DMS153 (cell line): Measurements from ENCODE around the gene RFX8.
"Not testable (repeated sequence)": the region's sequence is repeated elsewhere in the genome, so short reads cannot be mapped to it uniquely, and the experiment has no call there.

Experiments used
- DNase-seq: peaks from one replicate; lab custom pipeline; 2025; lab: John Stamatoyannopoulos, UW

RFX8 gene

DNA sequence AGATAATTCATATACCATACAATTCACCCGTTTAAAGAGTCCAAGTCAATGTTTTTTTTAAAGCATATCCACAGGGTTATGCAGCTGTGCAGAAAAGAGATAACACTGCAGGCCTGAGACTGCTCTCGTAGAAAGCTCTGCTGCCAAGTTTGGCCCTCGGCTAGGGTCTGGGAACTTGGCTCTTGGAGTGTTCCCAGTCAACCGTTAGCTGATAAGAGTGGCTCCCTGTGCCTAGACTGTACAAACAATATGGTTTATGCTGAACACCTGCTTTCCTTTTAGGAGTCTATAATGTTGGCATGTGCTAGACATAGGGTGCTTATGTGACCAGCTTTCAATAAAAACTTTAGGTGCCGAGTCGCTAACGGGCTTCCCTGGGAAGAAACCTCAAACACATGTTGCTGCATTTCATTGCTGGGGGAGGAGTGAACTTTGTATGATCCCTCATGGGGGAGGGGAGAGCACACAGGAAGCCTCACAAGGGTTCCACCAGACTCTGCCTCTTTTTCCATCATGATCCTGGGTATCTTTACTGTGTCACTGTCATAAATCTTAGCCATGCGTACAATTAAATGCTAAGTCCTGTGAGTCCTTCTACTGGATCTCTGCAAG is 34.7 kb downstream of the RFX8 start:
- no peak for DNase-seq

DNA sequence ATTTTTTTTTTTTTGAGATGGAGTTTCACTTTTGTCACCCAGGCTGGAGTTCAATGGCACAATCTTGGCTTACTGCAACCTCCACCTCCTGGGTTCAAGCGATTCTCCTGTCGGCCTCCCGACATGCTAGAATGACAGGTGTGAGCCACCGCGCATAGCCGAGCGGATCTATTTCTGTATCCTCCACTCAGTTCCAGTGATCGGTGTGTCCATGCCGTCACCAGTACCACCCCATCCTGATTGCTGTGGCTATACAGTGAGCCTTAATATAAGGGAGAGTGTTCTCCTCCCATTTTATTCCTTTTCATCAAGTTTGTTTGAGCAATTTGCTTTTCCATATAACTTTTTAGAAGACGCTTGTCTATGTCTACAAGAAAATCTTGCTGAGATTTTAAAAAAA is 35.2 kb downstream of the RFX8 start:
- no peak for DNase-seq

DNA sequence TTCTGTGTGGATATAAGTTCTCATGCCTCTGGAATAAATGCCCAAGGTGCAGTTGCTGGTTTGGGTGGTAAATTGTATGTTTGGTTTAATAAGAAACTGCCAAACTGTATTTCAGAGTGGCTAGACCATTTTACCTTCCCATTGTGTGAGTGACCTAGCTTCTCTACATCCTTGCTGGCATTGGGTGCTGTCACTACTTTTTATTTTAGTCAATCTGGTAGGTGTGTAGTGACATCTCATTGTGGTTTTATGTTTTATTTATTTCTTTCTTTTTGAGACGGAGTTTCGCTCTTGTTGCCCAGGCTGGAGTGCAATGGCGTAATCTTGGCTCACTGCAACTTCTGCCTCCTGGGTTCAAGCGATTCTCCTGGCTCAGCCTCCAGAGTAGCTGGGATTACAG is 36.4 kb downstream of the RFX8 start:
- DNase-seq: not testable (repeated sequence)

DNA sequence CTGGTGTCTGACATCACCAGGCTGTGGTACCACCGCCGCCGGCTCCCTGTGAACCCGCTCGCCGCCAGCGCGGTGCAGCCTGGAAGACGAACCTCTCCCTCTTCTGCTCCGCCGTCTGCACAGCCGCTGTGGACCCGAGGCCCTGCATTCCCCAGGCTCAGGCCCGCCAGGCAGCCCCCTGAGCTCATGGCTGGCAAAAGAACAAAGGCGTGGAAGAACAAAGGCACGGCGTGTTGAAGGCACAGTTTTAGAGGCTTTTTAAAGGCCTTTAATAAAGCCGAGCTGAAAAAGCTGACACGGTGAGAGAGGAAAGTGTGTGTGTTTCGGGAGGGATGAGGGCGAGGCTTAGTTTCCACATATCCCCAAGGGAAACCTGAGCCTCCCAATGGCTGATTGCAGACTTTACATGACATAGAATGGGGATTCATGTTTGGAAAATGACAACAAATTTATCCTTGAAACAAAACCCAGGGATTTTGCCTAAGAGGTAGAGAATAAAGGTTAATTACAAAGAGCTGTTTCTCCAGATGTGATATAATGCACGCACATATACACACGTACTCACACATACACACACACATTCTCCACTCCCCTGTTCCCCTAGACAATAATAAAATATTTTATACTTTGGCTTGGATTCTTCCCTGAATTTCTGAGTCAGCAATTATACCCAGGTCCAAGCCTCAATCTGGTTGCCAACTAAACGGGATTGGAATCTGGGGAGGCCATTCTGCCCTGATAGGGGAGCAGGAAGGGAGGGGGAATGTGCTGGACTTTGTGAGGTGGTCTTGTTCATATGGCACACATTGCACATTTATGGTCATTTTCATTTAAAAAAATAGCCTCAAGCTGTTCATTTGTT is 39.7 kb downstream of the RFX8 start:
- no peak for DNase-seq

DNA sequence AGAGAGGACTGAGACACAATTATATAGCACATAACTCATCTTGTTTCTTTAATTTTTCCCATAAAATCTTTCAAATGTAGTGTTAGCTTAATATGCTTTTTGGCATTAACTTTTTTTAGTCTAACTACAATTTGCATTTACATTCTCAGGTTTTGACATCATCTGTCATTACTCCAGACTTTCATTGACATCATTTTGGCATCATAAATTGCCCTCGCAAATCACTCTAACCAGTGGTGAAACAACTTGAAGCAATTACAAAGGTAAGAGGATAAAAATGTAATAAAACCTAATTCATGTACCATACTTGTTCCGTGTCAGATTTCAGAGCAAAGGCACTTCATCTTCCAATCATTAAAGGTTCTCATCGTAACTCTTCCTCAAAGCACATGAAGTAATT is 41.4 kb downstream of the RFX8 start:
- DNase-seq: no peak

DNA sequence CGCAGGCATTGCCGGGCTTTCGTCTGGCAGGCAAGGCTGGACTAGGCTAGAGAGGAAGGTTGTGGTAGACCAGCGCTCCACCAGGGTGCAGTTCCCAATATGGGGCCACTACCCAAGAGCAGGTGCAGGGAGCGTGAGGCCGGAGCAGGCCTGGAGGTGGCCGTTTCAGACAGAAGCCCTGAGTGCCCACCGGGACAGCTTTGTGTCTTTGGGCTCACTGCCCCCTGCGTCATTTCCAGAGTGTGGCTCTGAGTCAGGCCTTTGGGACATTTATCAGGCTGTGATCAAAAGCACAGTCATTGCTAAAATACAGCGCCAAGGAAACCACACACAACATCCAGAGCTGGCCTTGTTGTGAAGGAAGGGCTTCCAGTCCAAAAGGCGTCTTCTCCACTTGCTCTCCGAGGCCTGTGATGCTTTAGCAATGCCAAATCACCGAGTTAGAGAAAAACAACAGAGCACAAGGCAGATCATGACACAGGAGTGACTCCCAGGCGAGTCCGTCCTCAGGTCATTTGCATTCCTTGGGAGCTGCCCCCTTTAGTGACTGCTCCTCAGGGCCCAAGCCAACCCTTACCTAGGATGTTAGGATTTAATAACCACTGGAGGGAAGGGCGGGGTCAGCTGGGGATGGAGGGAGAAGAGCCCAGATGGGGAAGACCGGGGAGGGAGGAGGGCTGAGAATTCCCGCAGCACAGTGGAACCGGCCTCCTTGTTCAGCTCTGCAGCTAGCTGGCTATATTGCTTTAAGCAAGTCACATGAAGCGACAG is 42.3 kb downstream of the RFX8 start:
- no peak for DNase-seq

DNA sequence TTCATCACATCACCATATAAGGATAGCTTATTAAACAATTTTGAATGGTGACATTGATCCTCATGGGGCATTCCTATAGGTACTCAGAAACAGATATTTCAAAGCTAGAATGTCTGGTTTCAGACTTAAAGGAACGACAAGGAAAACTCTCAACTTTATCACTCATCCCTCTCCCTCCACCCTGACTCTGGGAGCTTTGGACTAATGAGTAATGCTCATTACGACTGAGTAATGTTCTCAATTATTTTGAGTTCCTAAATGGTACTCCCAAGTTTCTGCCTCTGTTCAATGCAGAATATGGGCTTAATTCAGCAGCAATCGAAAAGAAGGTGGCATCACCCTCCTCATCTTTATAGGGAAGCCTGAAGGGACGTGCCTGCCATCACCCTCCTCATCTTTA is 43.4 kb downstream of the RFX8 start:
- DNase-seq: no peak

DNA sequence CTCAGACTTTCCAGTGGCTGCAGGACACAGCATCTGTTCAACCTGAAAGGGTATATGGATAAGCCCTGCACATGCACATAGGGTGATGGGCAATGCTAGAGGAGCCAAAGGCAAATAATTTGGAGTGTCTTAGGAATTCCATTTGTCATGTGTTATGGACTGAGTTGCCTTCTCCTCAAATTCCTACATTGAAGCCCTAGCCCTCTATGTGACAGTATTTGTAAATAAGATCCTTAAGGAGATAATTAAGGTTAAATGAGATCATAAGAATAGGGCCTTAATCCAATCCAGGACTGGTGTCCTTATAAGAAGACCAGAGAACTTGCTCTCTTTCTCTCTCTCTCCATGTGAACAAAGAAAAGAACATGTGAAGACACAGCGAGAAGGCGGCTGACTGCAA is 44.8 kb downstream of the RFX8 start:
- DNase-seq: no peak

DNA sequence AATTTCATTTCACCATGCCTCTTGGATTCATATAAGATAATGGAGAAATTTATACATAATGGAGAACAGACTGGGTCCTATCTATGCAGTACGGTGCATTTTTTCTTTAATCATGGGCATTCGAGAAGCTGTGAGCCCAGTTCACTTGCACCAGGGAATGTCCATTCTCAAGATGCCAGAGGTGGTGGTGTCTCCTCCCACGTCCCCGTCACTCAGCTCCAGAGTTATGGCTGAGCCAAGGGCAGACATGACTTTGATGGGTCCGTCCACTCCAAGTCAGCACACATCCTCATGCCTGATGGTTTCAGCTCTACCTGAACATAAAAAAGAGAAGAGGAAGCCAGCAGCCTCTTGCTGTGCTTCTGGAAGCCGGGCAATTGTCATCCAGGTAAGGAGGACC is 45.5 kb downstream of the RFX8 start:
- DNase-seq: no peak

DNA sequence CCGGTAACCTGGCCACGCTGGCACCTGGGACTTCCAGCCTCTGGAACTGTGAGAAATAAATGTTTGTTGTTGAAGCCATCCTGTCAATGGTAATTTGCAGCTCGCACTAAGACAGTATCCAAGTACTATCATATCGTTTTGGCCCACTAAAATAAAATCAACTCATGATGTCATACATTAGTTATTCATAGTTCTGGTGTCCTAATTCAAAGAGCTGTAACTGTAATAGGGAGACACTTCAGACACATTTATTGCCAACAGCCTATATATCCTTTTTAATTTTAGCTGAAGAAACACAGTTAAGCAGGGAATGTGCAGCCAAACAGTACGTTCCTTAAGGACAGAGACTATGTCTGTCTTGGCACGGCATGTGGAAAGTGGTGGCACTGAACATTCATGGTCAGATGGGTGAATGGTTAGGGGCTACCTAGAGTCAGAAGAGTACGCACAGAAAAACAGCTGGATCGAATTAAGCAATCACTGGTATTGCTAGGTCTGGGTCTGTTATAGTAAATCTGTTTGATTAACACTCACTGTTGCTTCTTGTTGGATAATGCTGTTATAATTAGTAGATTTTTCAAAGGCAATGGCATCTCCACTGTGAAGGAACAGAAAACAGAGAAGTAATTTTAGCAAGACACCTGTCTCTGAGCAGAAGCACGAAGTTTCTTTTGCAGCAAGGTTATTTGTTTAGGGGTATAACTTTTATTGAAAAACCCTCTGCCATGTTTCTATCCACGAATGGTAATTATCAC is 46.3 kb downstream of the RFX8 start:
- DNase-seq: no peak

DNA sequence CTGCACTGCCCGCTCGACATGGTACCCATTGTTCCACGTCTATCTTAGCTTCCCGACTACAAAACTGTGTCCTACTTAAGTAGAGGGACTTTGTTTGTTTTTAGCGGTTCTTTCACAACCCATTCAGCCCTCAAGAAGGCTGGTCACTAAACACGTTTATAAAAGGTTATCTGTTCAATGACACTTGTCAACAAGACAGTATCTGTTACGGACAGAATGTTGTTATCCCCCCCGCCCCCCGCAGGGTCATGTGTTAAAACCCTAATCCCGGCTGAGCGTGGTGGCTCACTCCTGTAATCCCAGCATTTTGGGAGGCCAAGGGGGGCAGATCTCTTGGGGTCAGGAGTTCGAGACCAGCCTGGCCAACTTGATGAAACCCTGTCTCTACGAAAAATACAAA is 47.2 kb downstream of the RFX8 start:
- no peak for DNase-seq

DNA sequence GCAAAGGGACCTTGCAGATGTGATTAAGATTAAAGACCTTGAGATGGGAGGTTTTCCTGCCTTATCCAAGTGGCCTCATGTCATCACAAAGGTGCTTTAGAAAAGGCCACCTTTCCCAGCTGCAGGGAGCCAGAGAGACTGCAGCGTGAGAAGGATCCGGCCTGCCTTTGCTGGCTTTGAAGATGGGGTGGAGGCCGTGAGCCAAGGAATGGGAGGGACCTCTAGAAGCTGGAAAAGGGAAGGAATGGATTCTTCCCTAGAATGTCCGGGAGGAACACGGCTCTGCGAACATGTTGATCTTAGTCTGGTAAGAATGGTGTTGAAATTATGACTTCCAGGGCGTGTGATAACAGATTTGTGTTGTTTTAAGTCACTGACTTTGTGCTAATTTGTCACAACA is 47.7 kb downstream of the RFX8 start:
- DNase-seq: no peak

DNA sequence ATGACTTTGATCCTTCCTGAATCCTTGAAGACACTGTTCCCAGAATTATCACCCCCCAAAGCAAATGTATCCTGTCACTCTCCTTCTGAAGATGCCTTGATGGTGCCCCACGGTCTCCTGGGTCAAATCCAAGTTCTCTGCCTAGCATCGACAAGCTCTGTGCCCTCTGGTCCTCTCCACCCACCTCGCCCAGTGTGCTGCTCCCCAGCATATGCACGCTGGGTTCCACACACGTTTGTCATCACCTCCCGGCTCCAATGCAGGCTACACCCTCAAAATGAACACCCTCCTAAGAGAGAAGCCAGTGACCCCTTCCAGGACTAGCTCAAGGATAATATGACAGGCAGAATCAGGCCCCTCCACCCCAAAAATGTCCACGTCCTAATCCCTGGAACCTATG is 48.1 kb downstream of the RFX8 start:
- no peak for DNase-seq

DNA sequence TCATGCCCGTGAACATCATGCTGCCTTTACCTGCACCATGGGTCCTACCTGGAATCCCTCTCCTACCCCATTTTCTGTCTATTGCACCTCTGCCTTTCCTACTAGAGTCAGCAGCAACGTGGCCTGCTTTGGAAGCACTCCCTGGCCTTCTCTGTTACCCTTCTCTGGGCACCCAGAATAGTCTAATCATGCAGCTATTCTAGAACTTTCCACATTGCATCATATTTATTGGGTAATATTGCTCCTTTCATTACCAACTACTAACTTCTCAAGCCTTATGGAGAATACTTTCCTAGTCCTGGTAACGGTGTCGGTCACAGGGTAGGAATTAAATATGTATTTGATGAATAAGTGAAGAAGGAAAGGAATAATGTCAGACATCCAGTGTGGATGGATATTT is 54.3 kb downstream of the RFX8 start:
- DNase-seq: no peak

DNA sequence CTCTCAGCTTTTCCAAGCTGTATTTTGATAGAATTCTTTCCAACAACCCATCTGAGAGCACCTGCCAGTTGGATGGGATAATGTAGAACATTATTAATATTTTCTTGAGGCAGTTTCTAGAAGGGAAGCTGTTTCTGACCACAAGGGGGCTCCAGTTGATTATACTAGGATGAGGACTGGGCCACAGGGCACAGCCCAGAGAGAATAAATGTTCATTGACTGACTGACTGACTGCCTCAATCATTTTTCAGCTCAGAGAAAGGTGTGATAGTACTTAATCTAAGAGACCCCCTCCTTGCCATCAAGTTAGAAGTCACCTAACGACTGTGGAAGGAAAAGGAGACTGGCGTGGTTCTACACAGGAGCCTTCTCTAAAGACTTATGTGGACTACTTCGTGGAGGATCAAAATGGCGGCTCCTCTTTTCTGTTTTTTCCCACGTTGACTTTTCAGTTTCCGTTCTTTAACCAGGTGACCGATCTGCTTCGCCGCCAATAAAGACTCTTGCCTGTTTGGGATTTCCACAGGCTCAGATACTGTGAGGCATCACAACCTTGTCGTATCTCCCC is 55.7 kb downstream of the RFX8 start:
- DNase-seq: peak; percentile 14

DNA sequence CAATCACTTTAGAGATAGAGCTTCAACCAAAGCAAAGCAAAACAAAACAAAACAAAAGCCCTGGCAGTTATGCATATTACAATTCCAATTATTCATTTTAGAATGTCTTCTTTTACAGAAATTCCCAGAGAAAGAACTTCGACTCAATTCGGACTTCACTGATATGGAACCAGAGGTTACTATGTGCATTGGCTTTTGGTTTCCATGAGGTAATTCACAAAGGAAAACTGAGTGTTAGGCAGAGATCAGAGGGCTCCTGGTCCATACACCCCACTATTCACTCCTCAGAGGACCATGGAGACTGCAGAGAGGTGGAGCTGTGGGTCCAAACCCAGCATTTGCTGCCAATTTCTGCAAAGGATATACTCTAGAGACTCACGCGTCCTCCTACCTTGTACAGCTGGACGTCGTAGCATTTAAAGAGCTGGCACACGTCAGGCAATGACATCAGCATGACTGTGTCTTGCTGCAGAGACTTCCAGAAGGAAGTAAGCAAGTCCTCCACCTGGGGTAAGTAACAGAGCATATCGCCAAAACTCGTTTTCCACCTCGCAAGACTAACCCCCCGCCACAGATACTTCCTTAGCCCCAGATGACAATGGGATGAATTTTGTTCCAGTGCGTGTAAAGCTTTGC is 56.3 kb downstream of the RFX8 start:
- DNase-seq: no peak

DNA sequence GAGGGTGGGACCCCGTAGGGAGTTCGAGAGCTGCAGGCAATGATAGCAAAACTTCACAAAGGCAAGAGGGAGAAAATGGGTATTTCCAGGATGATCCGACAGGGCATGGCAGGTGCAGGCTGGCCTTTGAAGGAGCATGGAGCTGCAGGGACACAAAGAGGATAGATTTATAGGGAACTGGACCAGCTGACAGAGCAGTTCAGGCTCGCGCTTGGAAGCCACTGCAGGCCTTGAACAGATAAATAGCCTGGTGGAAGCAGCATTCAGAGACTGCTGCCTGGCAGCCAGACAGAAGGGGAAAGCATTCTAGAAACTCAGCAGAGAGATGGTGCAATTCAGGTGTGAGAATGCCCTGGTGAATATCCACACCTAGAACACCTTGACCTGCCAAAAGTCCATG is 58.3 kb downstream of the RFX8 start:
- DNase-seq: no peak

DNA sequence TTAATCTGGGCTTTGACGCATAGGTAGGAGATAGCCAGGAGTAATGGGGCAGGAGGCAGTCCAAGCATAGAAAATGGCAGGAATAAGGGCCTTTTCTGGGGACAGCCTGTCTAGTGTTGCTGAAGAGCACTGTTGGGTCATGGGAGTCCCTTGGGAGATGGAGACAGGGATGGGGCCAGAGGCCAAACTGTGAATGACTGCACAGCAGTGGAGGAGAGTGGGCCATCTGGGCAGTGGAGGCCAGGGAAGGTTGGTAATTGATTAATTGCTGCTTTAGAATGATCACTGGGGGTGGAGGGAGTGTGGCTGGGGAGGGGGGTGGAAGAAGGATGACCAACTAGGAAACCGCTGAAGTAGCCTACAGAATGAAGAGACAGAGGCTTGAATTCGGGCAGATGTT is 59.0 kb downstream of the RFX8 start:
- no peak for DNase-seq

DNA sequence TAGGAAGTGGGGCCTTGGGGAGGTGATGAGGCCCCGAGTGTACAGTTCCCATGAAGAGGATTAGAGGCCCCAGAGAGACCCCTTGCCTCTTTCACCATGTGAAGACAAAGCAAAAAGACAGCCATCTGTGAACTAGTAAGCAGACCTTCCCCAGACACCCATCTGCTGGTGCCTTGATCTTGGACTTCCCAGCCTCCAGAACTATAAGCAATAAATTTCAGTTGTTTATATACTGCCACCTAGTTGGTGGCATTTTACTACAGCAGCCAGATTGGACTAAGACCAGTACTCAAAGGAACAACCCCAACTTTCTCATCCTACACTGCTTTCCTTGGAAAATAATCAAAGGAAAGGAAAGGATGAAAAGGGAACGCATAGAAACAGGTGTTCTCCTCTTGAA is 59.7 kb downstream of the RFX8 start:
- DNase-seq: no peak

DNA sequence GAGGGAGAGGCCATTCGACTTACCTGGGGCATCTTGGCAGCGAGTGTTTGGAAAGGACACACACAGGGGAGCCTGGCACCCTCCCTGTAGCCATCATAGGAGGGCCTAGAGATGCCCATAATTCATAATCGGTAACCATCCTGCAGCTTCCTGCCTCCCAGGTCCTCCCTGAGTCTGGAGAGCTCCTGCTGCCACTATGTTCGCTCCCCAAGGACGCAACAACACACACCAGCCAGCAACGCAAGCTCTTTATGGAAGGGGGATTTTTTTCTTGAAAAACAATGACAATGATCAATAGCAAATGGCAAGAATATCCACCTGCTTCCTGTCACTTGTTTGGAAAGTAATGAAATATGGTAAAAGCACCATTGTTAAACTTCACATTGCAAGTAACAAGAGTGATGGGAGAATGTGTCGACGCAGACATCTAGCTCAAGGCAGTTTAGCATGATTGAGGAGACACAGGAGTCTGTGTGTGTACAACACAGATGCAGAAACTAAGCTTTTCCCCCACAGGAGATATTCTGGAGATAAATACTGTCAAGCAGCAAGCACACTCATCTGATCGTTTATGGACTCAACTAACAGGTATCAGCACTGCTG is 62.7 kb downstream of the RFX8 start:
- no peak for DNase-seq

DNA sequence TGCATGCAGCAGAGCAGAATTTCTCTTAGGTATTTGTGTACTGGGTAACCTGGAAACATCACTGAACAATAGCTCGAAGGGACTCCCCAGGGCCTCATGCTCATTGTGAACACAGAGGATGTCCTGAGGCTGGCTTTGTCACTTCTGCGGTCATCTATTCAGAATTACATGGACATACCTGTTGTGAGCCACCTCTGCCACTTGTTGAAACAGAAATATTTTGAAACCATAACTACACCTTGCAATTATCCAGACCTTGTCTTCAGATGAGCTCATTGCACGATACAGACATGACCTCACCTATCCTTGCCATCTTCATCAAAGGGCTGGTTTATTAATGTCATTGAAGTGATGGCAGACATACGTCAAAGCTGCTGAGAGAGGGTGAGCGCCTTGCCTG is 64.2 kb downstream of the RFX8 start:
- peak; percentile 94 for DNase-seq
